NCI-H2029 (cell line): Measurements from ENCODE around the gene SLC25A3.
A peak's percentile ranks its signal among the peaks of the same experiment; 100 is the strongest.
"Not testable (repeated sequence)": the region's sequence is repeated elsewhere in the genome, so short reads cannot be mapped to it uniquely, and the experiment has no call there.

Source experiments
- DNase-seq: peaks from one replicate; lab custom pipeline; 2025; lab: John Stamatoyannopoulos, UW

Gene SLC25A3

DNA sequence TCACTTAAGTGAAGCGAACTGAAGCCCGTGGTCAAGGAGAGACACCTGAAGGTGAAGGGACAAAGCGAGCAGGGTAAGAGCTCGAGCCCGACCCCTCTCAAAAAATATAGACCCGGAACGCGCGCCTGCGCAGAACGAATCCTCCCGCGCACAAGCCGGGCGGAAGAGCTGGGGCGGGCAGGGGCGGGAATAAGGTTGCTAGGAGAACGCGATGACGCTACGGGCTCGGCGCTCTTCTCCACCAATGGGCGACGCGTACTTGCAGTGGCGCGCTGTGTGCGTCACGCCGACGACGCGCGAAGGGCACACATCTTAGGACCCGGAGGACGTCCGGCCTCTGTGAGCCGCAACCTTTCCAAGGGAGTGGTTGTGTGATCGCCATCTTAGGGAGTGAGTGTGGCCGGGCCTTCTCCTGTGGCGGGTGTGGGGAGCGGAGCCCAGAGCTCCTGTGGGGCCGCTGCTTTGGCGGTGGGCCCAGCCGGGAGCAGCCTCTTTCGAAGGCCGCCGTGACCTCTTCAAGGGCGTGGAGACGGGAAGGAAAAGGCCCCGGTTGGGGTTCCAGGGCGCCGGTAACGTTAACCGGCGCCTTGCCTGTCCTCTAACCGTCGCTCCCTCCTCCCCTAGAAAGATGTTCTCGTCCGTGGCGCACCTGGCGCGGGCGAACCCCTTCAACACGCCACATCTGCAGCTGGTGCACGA, at the start of gene SLC25A3:
TSS of gene SLC25A3 (plus strand) at position 336 of the 699 bp plus-strand sequence. CDS start at position 629, 293 bp downstream.
- DNase-seq = peak; percentile 98

DNA sequence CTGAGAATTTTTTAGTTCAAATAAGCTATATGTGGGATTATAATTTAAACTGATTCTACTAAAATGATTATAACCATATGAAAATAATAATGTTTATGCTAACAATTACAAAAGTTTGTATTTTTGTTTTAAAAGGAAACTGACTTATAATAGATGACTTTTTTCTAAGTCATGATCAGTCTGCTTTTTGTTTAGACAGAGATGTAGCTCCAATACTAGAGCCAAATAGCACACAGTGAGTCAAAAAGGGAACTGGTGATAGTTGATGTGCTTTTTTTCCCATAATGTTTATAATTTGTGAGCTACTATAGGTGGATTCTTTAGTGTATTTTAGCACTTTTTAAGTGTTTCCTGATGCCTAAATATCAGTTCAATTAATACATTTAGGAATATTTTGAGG, 49.8 kb upstream of the SLC25A3 start:
- DNase-seq = no peak

DNA sequence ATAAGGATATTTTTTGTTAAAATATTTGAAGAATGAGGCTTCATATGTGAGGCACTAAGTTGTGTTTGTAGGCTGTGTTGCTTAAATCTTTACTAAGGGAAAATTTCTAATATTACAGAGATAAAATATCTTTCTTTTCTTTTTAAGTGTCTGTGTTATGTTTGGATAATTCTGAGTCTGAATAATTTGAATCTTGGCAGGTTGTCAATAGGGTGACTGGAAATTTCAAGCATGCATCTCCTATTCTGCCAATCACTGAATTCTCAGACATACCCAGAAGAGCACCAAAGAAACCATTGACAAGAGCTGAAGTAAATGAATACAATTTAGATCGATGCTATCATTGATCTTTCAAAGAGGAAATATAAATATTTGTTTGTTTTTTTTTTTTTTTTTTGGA, 48.7 kb upstream of the SLC25A3 start:
- DNase-seq = no peak

DNA sequence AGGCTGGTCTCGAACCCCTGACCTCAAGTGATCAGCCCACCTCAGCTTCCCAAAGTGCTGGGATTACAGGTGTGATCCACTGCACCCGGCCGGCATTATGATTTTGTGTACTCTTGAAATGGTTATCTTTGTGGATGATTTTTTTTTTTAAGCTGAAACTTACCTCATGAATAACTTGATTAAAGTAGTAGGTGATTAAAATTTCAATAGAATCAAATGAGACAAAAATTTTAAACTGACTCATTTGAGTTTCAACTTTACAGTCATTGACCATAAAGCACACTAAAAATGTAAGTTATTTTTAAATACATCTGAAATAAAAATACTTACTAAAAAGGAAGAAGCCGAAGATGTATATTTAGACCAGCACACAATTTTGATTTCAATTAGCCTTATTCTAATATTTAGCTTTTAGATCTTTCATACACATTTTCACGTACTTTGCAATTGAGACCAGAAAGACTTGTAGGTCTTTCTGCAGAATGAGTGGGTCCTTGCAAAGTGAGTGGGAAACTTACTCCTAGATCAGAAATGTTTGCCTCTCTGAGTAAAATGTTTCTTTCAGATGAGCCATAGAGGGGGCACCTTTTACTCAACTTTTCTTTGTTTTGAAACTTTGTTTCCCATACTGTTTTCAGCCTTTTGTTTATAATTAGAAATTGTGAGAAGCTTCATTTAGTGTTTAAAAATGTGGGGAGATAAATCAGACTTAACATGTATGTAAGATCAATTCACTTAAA, 43.9 kb upstream of the SLC25A3 start:
- DNase-seq = no peak

DNA sequence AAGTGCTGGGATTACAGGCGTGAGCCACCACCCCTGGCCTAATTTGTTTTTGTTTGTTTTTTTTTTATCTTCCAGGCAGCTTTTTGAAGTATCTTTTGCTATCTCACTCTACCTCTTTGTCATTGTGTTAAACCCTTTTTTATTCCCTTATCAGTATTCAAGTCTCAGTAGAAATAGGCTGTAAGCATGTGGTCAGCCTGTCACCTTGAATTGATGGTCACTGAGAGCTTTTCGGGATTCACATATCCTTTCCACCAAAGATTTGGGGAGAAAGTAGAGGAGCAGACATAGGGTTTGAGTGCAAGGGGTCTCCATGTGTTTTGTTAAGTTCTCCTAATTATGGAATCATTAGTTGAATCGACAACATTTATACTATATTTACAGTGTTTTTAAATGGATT, 41.7 kb upstream of the SLC25A3 start:
- no peak for DNase-seq

DNA sequence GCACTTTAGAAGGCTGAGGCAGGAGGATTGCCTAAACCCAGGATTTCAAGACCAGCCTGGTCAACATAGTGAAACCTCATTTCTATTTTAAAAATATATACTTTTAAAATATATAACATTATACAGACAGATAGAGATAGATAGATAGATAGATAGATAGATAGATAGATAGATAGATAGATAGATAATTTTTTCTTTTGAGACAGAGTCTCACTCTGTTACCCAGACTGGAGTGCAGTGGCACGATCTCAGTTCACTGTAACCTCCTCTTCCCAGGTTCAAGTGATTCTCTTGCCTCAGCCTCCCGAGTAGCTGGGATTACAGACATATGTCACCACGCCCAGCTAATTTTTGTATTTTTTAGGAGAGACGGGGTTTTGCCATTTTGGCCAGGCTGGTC, 35.4 kb upstream of the SLC25A3 start:
- DNase-seq = not testable (repeated sequence)

DNA sequence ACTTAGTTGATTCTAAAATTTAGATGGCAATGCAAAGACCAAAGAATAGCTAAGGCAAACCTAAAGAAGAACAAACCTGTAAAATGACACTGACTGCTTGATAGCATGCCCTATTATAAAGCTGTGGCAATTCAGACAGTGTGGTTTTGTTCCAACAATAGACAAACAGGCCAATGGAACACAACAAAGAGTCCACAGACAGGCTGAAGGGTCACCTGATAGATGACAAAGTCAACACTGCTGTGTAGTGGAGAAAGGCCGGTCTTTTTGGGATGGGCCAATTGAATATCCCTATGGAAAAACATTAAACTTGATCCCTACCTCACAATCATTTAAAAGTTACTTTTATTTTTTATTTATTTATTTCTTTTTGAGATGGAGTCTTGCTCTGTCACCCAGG, 33.8 kb upstream of the SLC25A3 start:
- DNase-seq = peak; percentile 60

DNA sequence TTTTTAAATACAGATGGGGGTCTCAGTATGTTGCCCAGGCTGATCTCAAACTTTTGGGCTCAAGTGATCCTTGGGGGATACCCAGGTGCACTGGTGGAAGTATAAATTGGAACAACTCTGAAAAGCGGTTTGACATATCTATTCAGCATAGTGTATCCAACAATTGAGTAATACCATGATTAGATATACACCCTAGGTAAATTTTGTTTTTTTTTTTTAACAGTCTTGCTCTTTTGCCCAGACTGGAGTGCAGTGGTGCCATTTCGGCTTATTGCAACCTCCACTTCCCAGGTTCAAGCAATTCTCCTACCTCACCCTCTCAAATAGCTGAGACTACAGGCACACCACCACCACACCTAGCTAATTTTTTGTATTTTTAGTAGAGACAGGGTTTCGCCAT, 31.6 kb upstream of the SLC25A3 start:
- DNase-seq = no peak

DNA sequence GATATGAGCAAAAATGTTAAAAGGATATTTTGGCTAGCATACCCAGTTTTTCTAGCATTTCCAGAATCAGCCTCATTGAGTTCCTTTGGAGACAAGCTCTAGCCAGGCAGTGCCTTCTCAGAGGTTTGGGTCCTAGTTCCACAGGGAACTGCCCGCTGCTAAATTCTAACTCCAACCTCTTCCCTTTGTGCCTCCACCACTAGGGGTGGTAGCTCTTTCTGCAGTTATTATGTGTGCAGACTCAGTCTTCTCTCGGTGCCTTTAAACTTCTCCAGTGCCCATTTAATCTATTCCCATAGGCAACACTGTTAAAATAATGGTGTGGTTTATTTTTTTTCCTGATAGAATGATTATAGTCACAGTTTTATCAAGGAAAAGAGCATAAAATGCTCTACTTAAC, 21.5 kb upstream of the SLC25A3 start:
- no peak for DNase-seq

DNA sequence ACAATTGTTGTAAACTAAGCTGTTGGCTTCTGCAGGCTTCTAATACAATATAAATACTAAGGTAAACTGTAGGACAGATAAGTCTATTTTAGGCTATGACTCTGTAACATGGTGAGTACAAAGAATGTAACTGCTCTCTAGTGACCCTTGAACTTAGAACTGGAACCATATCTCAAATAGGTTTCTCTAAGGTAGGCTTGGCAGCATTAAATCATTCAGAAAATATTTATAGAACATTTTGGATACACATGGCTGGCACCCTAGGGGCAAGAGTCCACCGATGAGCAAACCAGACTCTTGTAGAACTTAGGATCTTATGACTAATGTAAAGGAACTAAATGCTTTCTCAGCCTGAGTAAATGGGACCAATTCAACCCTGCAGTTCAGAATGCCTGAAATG, 19.4 kb upstream of the SLC25A3 start:
- DNase-seq = no peak

DNA sequence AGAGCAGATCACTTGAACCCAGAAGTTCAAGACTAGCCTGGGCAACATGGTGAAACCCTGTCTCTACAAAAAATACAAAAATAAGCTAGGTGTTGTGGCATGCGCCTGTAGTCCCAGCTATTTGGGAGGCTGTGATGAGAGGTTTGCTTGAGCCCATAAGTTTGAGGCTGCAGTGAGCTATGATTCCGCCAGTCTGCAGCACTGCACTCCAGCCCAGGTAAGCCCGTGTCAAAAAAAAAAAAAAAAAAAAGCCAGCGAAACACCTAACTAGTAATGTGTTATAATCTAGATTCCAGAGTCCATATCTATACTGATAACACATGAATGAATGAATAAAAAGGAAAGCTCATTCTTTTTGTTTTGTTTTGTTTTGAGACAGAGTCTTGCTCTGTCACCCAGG, 18.5 kb upstream of the SLC25A3 start:
- DNase-seq = no peak

DNA sequence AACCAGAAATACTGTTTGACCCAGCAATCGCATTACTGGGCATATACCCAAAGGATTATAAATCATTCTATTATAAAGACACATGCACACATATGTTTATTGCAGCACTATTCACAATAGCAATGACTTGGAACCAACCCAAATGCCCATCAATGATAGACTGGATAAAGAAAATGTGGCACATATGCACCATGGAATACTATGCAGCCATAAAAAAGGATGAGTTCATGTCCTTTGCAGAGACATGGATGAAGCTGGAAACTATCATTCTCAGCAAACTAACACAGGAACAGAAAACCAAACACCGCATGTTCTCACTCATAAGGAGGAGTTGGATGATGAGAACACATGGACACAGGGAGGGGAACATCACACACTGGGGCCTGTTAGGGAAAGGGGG, 16.7 kb upstream of the SLC25A3 start:
- not testable (repeated sequence) for DNase-seq

DNA sequence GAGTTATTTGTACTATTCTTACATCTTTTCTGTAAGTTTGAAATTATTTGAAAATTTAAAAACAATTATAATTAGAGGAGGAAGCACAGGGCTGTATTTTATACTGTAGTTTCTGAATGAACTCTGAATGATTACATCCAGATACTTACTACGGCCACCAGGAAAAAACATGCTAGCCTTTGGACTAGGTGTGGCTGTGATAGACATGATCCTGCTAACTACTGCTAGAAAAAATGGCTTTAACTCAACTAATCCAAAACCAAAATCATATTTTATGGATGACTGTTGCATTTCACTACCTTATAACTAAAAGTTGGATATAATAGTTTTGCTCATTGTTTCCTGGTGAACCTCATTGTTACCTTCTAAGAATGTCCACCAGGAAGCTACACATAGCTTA, 15.1 kb upstream of the SLC25A3 start:
- DNase-seq = no peak

DNA sequence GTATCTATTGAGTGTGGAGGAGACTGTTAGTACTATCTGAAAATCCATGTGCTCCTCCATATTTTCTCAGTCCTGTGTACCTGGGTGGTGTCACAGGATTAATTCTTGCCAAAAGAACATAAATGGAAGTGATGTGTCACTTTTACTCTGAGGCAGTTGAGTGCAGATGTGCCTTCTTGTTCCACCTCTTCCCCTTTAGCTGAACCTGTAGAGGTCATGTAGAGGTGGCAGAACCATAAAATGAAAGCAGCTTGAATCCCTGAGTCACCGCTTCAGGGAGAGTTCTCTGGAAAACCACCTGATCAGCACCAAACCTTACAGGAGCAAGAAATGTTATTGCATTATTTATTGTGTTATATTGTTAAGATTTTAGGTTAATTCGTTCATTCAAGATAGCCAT, 14.7 kb upstream of the SLC25A3 start:
- no peak for DNase-seq

DNA sequence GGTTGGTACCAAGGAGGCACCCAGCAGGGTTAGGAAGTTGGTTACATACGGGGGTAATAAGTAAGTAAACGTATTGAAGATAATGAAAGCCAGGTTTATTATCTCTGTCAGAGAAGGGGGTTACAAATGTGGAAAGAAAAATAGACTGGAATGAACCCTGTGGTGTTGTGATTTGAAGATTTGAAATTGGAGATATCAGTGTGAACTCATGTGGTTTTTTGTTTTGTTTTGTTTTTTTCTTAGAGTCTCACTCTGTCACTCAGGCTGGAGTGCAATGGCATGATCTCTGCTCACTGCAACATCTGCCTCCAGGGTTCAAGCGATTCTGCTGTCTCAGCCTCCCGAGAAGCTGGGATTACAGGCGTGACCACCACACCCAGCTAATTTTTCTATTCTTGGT, 14.1 kb upstream of the SLC25A3 start:
- DNase-seq = no peak

DNA sequence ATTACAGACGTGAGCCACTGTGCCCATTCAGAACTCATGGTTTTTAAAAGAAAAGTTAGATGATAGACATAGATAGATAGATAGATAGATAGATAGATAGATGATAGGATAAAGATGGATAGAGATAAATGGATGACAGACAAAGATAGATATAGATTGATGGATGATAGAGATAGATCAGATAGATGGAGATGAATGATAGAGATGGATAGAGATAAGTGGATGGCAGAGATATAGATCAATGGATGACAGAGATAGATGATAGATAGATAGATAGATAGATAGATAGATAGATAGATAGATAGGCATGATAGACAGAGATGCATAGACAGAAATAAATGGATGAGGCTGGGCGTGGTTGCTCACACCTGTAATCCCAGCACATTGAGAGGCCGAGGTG, 13.7 kb upstream of the SLC25A3 start:
- no peak for DNase-seq

DNA sequence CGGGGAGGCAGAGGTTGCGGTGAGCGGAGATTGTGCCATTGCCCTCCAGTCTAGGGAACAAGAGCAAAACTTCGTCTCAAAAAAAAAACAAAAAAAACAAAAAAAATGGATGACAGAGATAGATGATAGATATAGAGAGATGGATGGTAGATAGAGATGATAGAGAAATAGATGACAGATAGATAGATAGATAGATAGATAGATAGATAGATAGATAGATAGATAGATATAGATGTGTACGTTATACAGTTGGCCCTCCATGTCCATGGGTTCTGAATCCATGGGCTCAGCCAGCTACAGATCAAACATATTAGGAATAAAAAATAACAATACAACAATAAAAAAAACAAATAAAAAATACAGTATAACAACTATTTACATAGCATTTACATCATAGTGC, 12.8 kb upstream of the SLC25A3 start:
- no peak for DNase-seq

DNA sequence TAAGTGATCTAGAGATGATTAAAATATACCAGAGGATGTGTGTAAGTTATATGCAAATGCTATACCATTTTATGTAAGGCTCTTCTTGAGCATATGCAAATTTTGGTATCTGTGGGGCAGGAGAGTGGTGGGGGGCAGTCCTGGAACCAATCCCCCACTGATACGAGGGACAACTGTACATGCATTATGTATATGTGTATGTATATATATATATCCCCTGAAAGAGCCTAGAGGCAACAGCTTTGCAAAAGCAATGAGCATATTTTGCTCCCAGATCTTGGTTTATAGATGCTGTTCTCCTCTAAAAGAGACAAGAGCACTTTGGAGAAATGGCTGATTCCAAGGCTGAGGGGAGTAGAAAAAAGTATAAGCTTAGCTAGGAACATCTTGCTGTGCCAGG, 12.4 kb upstream of the SLC25A3 start:
- DNase-seq = no peak

DNA sequence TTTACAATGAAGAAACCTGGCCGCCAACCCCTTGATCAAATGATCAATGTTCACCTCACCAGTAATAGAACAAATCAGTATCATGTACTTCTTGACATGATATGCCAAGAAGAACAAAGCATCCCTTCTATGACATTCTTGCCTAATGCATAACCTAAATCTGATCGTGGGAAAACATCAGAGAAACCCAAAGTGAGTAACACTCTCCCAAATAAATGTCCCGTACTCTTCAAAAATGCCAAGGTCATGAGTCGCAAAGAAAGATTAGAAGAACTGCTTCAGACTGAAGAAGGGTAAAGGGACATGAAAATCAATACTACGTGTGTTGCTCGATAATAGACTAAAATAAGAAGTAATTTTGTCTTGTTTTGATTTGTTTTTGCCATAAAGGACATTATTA, 11.4 kb upstream of the SLC25A3 start:
- no peak for DNase-seq

DNA sequence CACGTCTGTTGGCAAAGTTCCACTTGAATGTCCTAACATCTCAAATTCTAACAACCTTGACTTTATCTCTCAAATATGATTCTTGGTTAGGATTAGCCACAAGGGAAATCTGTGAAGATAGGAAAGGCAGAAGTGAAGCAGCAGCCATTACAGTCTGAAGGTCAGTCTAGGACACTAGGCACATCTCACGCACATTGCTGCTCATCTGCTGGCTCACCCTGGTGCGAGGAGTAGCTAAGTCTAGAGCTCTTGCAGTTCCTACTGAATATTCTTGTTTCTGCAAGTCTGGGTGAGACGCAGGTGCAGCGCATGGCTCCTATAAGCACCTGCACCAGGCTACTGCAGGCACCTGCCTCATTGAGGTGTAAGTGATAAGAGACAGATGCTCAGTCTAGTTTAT, 6.4 kb upstream of the SLC25A3 start:
- DNase-seq = no peak

DNA sequence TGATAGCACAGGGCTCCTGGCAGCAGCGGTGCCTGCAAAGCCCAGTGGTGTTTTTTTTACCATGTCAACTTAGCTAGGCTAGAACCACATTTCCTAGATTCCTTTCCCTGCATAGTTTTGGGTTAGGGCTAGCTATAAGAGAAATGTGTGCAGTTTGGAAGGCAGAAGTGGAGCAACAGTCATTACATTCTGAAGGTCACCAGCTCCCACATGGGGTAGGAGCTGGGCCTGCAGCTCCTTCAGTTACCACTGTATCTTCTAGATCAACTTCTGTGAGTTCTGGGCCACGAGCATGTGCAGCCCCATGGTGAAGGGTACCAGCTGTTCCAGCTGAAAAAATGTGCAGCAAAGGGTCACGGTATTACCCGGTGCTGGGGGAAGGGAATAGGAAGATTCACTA, 2.3 kb upstream of the SLC25A3 start:
- DNase-seq = no peak

DNA sequence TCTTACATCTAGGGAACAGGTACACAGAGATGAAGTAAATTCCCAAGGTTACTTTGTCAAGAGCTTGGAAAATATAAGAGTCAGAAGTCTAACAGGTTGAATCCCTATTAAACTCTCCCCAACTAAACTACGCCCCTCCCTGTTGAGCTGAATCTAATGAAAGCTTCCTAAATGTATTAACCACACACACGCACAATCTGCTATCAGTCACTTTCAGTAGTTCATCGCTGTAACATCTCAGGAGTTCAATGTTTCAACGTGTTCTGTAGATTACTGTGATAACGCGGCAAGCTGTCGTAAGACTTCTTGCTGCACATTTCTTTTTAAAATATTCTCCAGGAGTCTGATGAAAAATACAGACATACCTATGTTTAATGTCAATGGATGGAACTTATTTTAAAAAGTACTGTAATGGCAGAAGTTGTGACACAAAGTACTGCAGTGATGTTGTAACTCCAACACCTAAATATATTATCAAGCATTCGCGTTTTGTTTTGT, 612 bp upstream of the SLC25A3 start:
- no peak for DNase-seq

DNA sequence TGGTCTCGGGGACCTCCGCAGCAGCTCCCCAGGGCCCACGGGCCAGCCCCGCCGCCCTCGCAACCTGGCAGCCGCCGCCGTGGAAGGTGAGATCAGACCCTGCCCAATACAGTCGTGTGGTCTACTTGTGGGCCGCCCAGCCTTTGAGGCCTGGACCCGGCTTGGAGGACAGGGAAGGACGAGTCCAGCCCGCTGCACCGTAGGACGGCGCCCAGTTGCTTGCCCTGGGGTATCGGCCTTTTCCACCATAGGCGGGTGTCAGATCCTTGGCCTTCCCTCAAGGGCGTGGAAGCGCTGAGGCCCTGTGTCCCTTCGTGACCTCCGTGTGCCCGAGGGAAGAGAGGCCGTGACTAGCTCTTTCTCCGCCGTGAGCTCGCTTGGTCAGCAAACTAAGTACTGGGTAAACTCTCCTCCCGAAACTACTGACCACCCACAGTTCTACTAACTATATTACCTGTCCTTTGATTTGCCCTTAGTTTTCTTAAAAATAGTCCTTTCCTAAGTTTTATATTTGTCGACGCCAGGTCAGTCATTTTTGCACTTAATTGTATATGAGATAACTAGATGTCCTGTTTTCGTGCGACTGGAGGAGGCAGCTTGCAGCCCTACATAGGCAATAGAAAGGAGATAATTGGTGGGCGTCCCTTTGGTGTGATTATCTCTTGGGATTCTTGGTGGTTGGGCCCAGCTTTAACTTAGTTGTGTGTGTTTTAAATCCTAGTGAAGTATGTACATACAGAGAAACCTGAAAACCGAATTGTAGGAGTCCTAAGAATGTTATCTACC, 757 bp downstream of the SLC25A3 start:
- peak; percentile 5 for DNase-seq
